BLaER1 (cell line): ENCODE results near the gene LASP1NB.

Source experiments
- H3K27ac ChIP-seq: shearing (Covaris generic); formaldehyde crosslinking; 2 replicates; pipeline ENCODE4 v1.8.1; 2022
- H3K27me3 ChIP-seq: shearing (Covaris generic); formaldehyde crosslinking; 2 replicates; pipeline ENCODE4 v1.8.1; 2022
- H3K36me3 ChIP-seq: shearing (Covaris generic); formaldehyde crosslinking; 2 replicates; pipeline ENCODE4 v1.8.1; 2022
- H3K4me1 ChIP-seq: shearing (Covaris generic); formaldehyde crosslinking; 2 replicates; pipeline ENCODE4 v1.8.1; 2022
- H3K4me2 ChIP-seq: shearing (Covaris generic); formaldehyde crosslinking; 2 replicates; pipeline ENCODE4 v1.8.1; 2022
- H3K4me3 ChIP-seq: shearing (Covaris generic); formaldehyde crosslinking; 2 replicates; pipeline ENCODE4 v1.8.1; 2022
- H3K9ac ChIP-seq: shearing (Covaris generic); formaldehyde crosslinking; 2 replicates; pipeline ENCODE4 v1.8.1; 2022
- H3K9me3 ChIP-seq: shearing (Covaris generic); formaldehyde crosslinking; 2 replicates; pipeline ENCODE4 v1.8.1; 2022
- H4K20me1 ChIP-seq: shearing (Covaris generic); formaldehyde crosslinking; 2 replicates; pipeline ENCODE4 v1.8.1; 2022
- Cebpa-rat ChIP-seq: shearing (Covaris generic); IDR thresholded peaks from 2 replicates; pipeline ENCODE4 v1.8.1; 2022

The LASP1NB gene

DNA sequence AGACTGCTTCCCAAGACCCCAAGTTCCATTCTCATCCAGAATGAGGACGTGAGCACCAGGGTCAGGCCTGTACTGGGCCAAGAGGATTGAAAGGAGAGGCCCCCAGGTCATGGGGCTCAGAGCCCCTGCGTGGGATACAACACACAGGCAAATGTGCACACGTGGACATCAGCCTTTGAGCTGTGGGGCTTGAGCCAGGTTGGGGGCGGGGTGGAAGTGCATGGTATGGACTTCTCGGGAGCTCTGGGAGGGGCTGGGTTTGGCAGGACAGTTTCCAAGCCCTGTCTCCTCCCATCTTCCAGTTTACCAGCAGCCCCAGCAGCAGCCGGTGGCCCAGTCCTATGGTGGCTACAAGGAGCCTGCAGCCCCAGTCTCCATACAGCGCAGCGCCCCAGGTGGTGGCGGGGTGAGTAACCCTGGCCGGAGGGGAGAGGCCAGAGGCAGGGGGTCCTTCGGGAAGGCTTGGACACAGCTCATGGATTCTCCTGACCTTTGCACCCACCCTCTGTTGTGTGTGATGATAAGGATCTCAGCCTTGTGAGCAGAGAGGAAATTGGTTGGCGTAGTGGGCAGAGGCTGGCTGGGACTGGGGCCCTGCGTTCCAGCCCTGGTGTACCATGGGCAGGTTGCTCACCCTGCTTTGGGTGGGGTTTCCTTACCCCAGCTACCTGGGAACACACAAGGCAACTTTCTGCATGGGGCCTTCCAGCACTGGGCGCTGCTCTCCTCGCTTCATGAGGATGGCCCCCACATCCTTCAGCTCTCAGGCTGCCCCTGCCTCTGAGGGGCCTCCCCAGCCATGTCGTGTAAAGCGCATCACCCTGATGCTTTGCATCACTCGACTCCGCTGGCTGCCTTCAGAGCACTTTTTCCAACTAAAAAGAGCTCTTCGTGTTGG lies 10.4 kb upstream of the LASP1NB start:
- H4K20me1 ChIP-seq, result 0 out of 2 replicates have a peak, but pooled peaks cover under 1% of the 10 kb centered on the region

DNA sequence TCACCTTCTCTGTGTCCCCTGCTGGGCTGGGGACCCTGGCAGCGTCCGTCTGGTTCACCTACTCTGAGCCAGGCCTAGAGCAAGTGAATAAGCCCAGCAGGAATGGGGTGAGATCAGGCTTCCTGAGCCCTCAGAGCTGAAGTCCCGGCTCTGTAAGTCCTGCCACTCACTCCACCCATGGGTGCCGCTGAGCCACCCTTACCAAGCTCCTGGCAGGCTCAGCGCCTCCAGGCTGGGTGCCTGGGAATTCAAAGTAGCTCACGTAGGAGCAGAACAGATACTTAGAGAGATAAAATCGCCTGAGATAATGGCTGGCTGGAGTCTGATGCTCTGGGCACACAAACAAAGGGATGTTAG lies 9.8 kb upstream of the LASP1NB start:
- Histone ChIP-seq H3K9ac (no peak overlapping the region), H3K27me3 (no peaks in the 10 kb centered on the region), H3K4me2 (no peak overlapping the region), H3K36me3 (peaks cover 97% of the 10 kb centered on the region), H3K4me1 (peaks cover 21% of the 10 kb centered on the region), H3K27ac (no peak overlapping the region), H3K9me3 (no peaks in the 10 kb centered on the region), H3K4me3 (no peak overlapping the region), H4K20me1 (0 out of 2 replicates have a peak, but pooled peaks cover 7% of the 10 kb centered on the region)
- TF ChIP-seq Cebpa-rat, result no peak

More for the DNA sequence above, 10.4 kb upstream of the LASP1NB start:
- H3K36me3 ChIP-seq, result peaks cover 100% of the 10 kb centered on the region
- H3K4me1 ChIP-seq, result peaks cover 15% of the 10 kb centered on the region
- H3K4me2 ChIP-seq, result no peak overlapping the region
- H3K4me3 ChIP-seq, result no peak overlapping the region
- no peaks in the 10 kb centered on the region for H3K27me3 ChIP-seq
- no peak for TF ChIP-seq Cebpa-rat
- no peak overlapping the region for H3K9ac ChIP-seq
- no peak overlapping the region for H3K27ac ChIP-seq
- H3K9me3 ChIP-seq, result no peaks in the 10 kb centered on the region

DNA sequence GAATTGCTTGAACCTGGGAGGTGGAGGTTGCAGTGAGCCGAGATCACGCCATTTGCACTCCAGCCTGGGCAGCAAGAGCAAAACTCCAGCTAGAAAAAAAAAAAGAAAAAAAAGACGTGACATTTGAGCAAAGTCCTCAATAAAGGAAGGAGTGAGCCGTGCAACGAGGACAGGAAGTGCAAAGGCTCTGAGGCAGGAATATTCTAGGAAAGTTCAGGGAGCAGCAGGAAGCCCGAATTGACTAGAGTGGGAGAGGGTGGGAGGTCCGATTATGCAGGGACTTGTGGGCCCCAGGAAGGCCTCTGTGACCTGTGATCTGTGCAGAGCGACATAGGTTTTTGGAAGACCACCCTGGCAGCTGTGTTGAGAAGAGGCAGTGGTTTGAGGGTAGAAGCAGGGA lies 8.6 kb upstream of the LASP1NB start:
- TF ChIP-seq Cebpa-rat, result no peak
- H3K4me2 ChIP-seq, result no peak overlapping the region
- H3K27me3 ChIP-seq, result no peaks in the 10 kb centered on the region
- H3K27ac ChIP-seq, result no peak overlapping the region
- H3K9me3 ChIP-seq, result no peaks in the 10 kb centered on the region
- H3K36me3 ChIP-seq, result peaks cover 86% of the 10 kb centered on the region
- H3K4me1 ChIP-seq, result peaks cover 33% of the 10 kb centered on the region
- H3K9ac ChIP-seq, result no peak overlapping the region
- H4K20me1 ChIP-seq, result 0 out of 2 replicates have a peak, but pooled peaks cover 7% of the 10 kb centered on the region
- H3K4me3 ChIP-seq, result no peak overlapping the region

DNA sequence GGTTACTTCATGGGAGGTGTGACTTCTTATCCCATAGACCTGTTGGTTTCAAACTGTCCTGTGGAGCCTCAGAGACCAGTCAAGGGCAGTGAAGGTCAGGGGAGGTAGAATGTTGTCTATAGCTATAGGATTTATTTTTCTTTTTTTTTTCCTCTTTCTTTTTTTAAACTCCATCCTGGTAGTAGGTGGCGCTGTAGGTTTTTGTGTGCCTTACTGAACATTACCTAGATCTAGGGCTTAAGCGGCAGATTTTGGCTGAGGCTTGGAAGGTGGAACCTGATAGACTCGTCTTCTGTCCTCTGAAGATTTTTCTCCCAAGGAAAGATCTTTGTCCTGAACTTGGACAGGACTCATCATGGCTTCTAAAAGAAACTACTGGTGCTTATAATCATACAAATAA lies 8.2 kb upstream of the LASP1NB start:
- Histone ChIP-seq H3K4me1 (peaks cover 38% of the 10 kb centered on the region), H3K9me3 (no peaks in the 10 kb centered on the region), H3K36me3 (peaks cover 81% of the 10 kb centered on the region), H3K4me3 (no peak overlapping the region), H4K20me1 (0 out of 2 replicates have a peak, but pooled peaks cover 7% of the 10 kb centered on the region), H3K4me2 (no peak overlapping the region), H3K27me3 (no peaks in the 10 kb centered on the region), H3K27ac (no peak overlapping the region), H3K9ac (no peak overlapping the region)
- TF ChIP-seq Cebpa-rat, result no peak

DNA sequence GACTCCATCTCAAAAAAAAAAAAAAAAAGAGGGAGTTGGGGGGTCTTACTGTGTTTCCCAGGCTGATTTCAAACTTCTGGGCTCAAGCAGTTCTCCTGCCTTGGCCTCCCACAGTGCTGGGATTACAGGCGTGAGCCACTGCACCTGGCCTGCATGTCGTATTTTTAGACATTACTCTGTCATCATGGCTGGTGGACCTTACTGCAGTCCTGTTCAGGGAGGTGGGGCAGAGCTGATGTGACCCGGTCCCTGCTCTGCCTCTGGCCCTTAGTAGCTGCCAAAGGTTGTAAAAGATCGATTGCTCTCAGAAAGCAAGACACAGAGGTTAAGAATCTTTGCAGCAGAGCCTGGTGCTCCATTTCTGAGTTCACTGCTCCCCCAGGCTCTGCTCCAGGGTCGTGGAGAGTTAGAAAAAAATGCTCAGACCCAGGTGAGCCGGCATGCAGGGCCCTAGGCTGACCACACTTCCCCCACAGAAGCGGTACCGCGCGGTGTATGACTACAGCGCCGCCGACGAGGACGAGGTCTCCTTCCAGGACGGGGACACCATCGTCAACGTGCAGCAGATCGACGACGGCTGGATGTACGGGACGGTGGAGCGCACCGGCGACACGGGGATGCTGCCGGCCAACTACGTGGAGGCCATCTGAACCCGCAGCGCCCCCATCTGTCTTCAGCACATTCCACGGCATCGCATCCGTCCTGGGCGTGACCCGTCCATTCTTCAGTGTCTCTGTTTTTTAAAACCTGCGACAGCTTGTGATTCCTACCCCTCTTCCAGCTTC lies 7.1 kb upstream of the LASP1NB start:
- Histone ChIP-seq H3K9me3 (no peaks in the 10 kb centered on the region), H3K9ac (no peak overlapping the region)
- no peak for TF ChIP-seq Cebpa-rat

DNA sequence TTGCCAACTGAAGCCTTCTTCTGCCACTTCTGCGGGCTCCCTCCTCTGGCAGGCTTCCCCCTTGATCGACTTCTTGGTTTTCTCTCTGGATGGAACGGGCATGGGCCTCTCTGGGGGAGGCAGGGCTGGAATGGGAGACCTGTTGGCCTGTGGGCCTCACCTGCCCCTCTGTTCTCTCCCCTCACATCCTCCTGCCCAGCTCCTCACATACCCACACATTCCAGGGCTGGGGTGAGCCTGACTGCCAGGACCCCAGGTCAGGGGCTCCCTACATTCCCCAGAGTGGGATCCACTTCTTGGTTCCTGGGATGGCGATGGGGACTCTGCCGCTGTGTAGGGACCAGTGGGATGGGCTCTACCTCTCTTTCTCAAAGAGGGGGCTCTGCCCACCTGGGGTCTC lies 6.5 kb upstream of the LASP1NB start:
- Histone ChIP-seq H3K27me3 (no peaks in the 10 kb centered on the region), H3K4me3 (no peak overlapping the region), H3K36me3 (peaks cover 64% of the 10 kb centered on the region), H3K9ac (no peak overlapping the region), H3K27ac (no peak overlapping the region), H3K4me2 (no peak overlapping the region), H3K4me1 (peaks cover 49% of the 10 kb centered on the region), H4K20me1 (0 out of 2 replicates have a peak, but pooled peaks cover 7% of the 10 kb centered on the region), H3K9me3 (no peaks in the 10 kb centered on the region)
- TF ChIP-seq Cebpa-rat, result no peak

More for the DNA sequence above, 7.1 kb upstream of the LASP1NB start:
- Histone ChIP-seq H3K27me3 (no peaks in the 10 kb centered on the region), H3K4me1 (peaks cover 48% of the 10 kb centered on the region), H4K20me1 (0 out of 2 replicates have a peak, but pooled peaks cover 7% of the 10 kb centered on the region), H3K27ac (no peak overlapping the region), H3K4me3 (no peak overlapping the region), H3K4me2 (no peak overlapping the region), H3K36me3 (peaks cover 70% of the 10 kb centered on the region)

DNA sequence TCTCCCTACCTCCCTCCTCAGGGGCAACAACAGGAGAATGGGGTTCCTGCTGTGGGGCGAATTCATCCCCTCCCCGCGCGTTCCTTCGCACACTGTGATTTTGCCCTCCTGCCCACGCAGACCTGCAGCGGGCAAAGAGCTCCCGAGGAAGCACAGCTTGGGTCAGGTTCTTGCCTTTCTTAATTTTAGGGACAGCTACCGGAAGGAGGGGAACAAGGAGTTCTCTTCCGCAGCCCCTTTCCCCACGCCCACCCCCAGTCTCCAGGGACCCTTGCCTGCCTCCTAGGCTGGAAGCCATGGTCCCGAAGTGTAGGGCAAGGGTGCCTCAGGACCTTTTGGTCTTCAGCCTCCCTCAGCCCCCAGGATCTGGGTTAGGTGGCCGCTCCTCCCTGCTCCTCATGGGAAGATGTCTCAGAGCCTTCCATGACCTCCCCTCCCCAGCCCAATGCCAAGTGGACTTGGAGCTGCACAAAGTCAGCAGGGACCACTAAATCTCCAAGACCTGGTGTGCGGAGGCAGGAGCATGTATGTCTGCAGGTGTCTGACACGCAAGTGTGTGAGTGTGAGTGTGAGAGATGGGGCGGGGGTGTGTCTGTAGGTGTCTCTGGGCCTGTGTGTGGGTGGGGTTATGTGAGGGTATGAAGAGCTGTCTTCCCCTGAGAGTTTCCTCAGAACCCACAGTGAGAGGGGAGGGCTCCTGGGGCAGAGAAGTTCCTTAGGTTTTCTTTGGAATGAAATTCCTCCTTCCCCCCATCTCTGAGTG lies 5.9 kb upstream of the LASP1NB start:
- peaks cover 59% of the 10 kb centered on the region for H3K36me3 ChIP-seq
- H3K4me3 ChIP-seq, result no peak overlapping the region
- no peak overlapping the region for H3K27ac ChIP-seq
- no peaks in the 10 kb centered on the region for H3K27me3 ChIP-seq
- H3K4me2 ChIP-seq, result peak overlapping the region; percentile 59
- peaks cover 50% of the 10 kb centered on the region for H3K4me1 ChIP-seq
- H3K9ac ChIP-seq, result 0 out of 2 replicates have a peak overlapping the region, but pooled peaks have one; percentile 24
- 0 out of 2 replicates have a peak, but pooled peaks cover 7% of the 10 kb centered on the region for H4K20me1 ChIP-seq
- no peaks in the 10 kb centered on the region for H3K9me3 ChIP-seq
- TF ChIP-seq Cebpa-rat, result no peak

DNA sequence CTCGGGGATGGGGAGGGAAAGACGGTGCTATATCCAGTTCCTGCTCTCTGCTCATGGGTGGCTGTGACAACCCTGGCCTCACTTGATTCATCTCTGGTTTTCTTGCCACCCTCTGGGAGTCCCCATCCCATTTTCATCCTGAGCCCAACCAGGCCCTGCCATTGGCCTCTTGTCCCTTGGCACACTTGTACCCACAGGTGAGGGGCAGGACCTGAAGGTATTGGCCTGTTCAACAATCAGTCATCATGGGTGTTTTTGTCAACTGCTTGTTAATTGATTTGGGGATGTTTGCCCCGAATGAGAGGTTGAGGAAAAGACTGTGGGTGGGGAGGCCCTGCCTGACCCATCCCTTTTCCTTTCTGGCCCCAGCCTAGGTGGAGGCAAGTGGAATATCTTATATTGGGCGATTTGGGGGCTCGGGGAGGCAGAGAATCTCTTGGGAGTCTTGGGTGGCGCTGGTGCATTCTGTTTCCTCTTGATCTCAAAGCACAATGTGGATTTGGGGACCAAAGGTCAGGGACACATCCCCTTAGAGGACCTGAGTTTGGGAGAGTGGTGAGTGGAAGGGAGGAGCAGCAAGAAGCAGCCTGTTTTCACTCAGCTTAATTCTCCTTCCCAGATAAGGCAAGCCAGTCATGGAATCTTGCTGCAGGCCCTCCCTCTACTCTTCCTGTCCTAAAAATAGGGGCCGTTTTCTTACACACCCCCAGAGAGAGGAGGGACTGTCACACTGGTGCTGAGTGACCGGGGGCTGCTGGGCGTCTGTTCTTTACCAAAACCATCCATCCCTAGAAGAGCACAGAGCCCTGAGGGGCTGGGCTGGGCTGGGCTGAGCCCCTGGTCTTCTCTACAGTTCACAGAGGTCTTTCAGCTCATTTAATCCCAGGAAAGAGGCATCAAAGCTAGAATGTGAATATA lies 4.8 kb upstream of the LASP1NB start:
- Histone ChIP-seq H3K27me3 (no peaks in the 10 kb centered on the region), H4K20me1 (0 out of 2 replicates have a peak, but pooled peaks cover 7% of the 10 kb centered on the region), H3K4me1 (peaks cover 62% of the 10 kb centered on the region), H3K27ac (peak overlapping the region; percentile 62), H3K9me3 (no peaks in the 10 kb centered on the region), H3K4me3 (no peak overlapping the region), H3K36me3 (peaks cover 47% of the 10 kb centered on the region), H3K4me2 (peak overlapping the region; percentile 59), H3K9ac (0 out of 2 replicates have a peak overlapping the region, but pooled peaks have one; percentile 24)
- TF ChIP-seq Cebpa-rat, result no peak
